GM19351 (cell line): Measurements from ENCODE around the gene FBXW7.

Experiments used
- ATAC-seq: cut with Tn5 transposase; IDR thresholded peaks from one replicate; pipeline ENCODE4 v1.9.1; 2021; ENCODE audit warnings: mild to moderate bottlenecking, moderate library complexity; ENCODE audit not compliant: unreplicated experiment

The FBXW7 gene

DNA sequence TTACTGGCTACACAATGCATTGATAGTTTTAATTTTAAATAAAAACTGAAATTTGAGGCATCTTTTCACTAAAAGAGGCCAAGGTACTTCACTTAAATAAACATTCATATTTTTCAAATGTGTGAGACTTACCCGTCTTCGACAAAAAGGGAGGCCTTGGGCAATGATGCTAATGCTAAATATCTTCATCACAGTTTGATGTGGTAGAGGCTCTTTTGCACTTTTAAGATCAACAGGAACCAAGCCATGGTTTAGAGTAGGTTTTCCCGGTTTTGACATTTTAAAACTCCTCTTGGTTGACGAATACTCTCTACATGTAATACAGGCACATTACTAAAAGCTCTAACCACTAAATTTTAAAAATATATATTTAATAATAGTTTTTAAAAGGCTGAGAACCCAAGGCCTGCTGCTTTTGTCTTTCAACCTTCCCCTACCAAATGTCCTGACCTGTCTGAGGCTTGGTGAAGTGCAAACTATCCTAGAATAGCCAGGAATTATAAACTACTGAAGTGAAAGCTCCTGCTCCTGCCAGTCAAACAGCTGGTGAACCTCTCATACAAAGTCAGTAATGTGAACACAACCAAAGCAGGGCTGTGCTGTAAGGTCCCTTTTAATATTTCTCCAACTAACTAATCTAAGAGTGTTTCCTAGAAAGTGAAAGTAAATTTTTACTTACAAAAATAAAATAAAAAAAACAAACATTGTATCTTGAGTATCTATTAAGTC, 153.7 kb downstream of the FBXW7 start:
- no peak for ATAC-seq

- ATAC-seq = no peak
These were observed 155.0 kb downstream of the FBXW7 start for GRCh38 chr4:152380919-152381318.

DNA sequence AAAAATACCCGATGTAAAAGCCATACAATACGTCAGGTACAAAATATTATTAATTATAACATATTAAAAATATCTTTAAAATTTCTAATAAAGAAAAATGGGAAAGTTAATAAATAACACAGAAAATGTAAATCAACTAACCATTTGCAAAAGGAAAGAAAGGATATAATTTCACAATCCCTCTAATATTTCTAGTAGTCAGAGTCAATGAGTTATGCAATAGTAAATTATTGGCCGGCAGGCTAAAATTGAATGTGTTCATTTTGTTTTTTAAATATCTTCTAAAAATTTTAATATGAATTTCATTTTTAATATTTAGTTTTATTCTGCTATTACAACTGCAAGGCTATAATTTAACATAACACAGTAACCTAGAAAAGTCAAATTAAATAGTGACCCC, 155.7 kb downstream of the FBXW7 start:
- no peak for ATAC-seq

- peak; percentile 65 for ATAC-seq
These were observed 161.1 kb downstream of the FBXW7 start for GRCh38 chr4:152374606-152375285.

DNA sequence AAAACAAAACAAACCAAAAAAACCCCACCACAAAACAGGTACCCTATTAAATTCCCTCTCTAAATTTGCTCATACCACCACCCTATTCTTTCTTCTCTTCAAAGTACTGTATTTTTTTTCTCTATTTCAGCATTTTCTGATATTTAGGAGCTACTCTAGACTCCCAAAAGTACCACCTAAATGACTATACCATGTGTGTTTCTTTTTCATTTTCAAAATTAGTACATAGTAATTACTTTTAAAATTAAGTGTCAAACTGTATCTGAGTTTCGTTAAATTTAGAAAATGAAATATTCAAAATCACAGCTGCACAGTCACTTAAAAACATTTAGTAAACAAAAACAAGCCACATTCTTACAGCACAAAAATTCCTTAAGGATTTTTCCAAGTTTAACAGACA, 161.7 kb downstream of the FBXW7 start:
- no peak for ATAC-seq

DNA sequence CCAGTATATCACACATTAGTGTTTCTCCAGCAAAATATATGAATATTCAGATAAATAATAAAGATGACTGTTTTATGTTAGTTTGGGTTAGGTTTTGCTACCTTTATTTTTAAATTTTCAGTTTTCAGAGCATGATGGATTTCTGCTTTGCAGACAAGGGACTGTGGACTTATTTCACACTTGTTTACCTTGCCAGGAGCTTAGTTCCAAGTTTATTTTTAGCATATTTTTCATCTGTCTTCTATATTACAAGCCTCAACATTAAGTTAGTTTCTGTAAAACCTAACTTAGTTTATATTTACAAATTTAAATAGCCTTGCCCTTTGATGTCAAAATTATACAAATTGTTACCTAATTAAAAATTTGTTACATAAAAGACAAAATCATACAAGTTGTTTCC, 163.4 kb downstream of the FBXW7 start:
- no peak for ATAC-seq

GRCh38 chr4:152369902-152370295, 166.0 kb downstream of the FBXW7 start:
- no peak for ATAC-seq

GRCh38 chr4:152369203-152369901, 166.5 kb downstream of the FBXW7 start:
- ATAC-seq = no peak

GRCh38 chr4:152368001-152368400, 167.9 kb downstream of the FBXW7 start:
- no peak for ATAC-seq

DNA sequence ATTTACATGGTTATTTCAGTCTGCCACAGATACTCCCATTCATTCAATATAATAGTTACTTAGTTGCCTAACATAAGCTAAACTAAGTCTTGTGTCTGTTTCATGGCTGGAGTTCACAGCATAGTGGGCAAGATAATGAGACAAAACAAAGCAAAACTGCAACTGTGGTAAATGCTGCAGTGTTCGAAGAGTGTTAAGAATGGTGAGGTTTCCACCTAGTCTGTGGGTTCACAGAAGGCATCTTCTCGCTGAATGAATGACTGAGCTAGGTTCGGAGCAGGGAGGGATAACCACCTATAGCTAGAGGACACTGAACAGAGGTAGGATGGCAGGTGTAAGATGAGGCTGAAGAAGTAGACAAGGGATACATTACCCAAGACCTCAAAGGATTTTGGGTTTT, 171.0 kb downstream of the FBXW7 start:
- no peak for ATAC-seq

- no peak for ATAC-seq
These were observed 171.5 kb downstream of the FBXW7 start for GRCh38 chr4:152364383-152364782.

GRCh38 chr4:152363904-152364303, 172.0 kb downstream of the FBXW7 start:
- ATAC-seq = no peak

- ATAC-seq = no peak
These were observed 172.8 kb downstream of the FBXW7 start for GRCh38 chr4:152363086-152363485.

- peak; percentile 67 for ATAC-seq
These were observed 175.9 kb downstream of the FBXW7 start for GRCh38 chr4:152360045-152360410.

DNA sequence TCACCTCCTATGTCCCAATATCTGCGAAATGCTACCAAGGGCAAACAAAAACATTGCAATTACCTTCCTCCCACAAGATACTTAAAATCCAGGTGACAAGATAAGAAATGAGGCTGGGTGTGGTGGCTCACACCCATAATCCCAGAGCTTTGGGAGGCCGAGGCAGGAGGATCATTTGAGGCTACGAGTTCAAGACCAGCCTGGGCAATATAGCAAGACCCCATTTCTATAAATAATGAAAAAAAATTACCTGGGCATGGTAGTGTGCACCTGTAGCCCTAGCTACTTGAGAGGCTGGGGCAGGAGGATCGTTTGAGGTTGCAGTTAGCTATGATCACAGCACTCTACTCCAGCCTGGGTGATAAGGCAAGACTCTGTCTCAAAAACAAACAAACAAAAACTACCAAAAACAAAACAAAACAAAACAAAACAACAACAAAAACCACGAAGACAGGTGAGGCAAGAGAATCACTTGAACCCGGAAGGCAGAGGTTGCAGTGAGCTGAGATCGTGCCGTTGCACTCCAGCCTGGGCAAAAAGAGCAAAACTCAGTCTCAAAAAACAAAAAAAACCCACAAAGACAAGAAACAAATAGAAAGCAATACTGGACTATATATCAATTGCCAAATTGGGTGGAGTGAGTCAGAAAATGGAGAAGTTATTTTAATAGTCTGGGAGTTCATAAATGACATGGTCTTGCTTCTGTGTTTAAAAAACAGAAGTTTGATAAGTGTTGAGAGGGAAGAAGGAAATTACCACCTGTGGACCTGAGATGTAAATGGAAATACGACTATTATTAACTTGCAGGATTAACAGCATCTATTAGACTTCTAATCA, 176.5 kb downstream of the FBXW7 start:
- ATAC-seq = peak; percentile 73

- no peak for ATAC-seq
These were observed 178.7 kb downstream of the FBXW7 start for GRCh38 chr4:152357206-152357605.

DNA sequence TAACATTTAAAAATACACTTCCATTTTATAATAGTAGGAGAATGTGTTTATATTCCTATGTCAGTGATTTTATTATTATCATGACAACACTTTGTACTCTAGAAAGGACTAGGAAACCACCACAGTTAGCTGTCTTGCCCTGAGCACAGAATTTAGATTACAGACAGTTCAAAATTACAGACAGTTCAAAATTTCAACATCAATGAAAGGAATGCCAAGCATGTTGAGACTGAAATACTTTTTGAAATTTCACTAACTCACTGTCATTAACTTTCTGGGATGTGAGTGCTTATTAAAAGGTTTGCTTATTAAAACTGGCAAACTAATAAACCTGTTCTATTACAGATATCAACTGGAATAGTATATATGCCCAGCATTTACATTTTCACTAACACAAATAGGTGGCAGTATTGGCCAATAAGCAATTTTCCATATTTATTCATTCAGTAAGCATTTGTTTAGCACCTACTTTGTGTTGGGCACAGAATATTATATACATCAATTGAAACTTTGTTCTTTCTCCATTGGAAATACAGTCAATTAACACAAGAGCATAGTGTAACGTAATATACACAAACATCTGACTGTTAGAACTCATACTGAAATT, 179.4 kb downstream of the FBXW7 start:
- no peak for ATAC-seq

DNA sequence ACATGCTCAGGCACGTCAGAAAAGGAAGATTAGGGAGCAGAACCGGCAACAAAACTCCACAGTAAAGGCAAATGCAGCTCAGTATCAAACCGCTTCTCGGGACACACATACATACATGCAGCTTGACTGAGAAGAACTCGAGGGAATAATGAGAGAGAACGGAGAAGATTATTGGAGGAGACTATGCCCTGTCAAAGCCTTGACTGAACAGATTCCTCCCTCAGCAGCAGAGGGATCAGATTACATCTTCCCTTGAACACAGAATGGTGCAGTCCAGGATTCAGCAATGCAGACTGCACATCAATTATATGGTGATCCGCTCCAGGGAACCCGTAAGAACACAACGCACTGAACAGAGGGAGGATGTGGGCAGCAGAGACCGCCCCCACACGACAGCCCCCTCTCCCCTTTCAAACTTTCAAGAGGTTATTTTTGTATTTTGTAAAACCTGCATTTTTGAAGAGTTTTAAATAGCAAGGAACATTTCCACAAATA, 183.2 kb downstream of the FBXW7 start:
- peak; percentile 59 for ATAC-seq

DNA sequence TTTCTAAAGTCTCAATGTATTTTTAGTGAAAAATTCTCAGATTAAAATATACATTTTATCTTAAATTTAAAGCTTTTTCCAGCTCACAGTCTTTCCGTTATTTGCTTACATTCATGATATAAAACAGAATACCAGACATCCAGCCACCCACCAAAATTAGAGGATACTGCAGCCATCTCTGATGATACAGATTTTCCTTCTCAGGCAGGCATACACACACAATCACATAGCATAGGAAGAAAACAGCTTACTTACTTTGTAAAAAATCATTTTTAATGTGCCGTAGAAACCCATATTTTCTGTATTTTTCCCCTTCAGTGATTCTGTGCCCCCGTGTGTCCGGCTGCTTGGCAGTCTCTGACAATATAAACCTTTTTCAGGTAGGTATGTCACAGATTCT, 183.7 kb downstream of the FBXW7 start:
- no peak for ATAC-seq

GRCh38 chr4:152351080-152351479, 184.8 kb downstream of the FBXW7 start:
- ATAC-seq = no peak

- ATAC-seq = no peak
These were observed 187.2 kb downstream of the FBXW7 start for GRCh38 chr4:152348670-152349069.
